Measurements from ENCODE around the gene GTPBP3. TPM values are rescaled to one million over a fixed set of nuclear protein-coding genes. Genes with fewer than 3 reads are reported as not detected.

GTPBP3 gene
- total RNA-seq, 1 donor from 2014 or later: 28.9 TPM

- no peak for TF ChIP-seq CTCF (IDR thresholded peaks at IDR 0.05)
- Mint-ChIP-seq H3K4me1 (ENCODE audit: unreplicated experiment) (peaks cover 42% of the 10 kb centered on the region), H3K36me3 (ENCODE audit: unreplicated experiment) (no peaks in the 10 kb centered on the region), H3K27ac (ENCODE audit: unreplicated experiment) (peak overlapping the region; percentile 91), H3K4me3 (ENCODE audit: unreplicated experiment) (no peak overlapping the region), H3K27me3 (ENCODE audit: unreplicated experiment) (no peaks in the 10 kb centered on the region), H3K9me3 (ENCODE audit: unreplicated experiment) (no peaks in the 10 kb centered on the region)
- DNase-seq (ENCODE audit: extremely low spot score, unreplicated experiment): no peak
Observed at GRCh38 chr19:17347877-17348276, 10.5 kb downstream of the GTPBP3 start.

- Mint-ChIP-seq H3K27ac (ENCODE audit: unreplicated experiment) (peak overlapping the region; percentile 91), H3K4me1 (ENCODE audit: unreplicated experiment) (peaks cover 50% of the 10 kb centered on the region)
Observed at GRCh38 chr19:17348700-17349099, 11.3 kb downstream of the GTPBP3 start.

GRCh38 chr19:17351815-17352435 is 14.6 kb downstream of the GTPBP3 start:
- no peaks in the 10 kb centered on the region for H3K9me3 Mint-ChIP-seq (ENCODE audit: unreplicated experiment)
- TF ChIP-seq CTCF (IDR thresholded peaks at IDR 0.05): no peak
- no peak overlapping the region for H3K27ac Mint-ChIP-seq (ENCODE audit: unreplicated experiment)
- DNase-seq (ENCODE audit: extremely low spot score, unreplicated experiment): no peak
- no peaks in the 10 kb centered on the region for H3K36me3 Mint-ChIP-seq (ENCODE audit: unreplicated experiment)
- H3K4me1 Mint-ChIP-seq (ENCODE audit: unreplicated experiment): peaks cover 40% of the 10 kb centered on the region
- H3K4me3 Mint-ChIP-seq (ENCODE audit: unreplicated experiment): no peak overlapping the region
- H3K27me3 Mint-ChIP-seq (ENCODE audit: unreplicated experiment): no peaks in the 10 kb centered on the region

More at GRCh38 chr19:17348700-17349099, 11.3 kb downstream of the GTPBP3 start:
- Mint-ChIP-seq H3K4me3 (ENCODE audit: unreplicated experiment) (peak overlapping the region; percentile 19), H3K36me3 (ENCODE audit: unreplicated experiment) (no peaks in the 10 kb centered on the region), H3K9me3 (ENCODE audit: unreplicated experiment) (no peaks in the 10 kb centered on the region), H3K27me3 (ENCODE audit: unreplicated experiment) (no peaks in the 10 kb centered on the region)
- peak; percentile 89 for DNase-seq (ENCODE audit: extremely low spot score, unreplicated experiment)
- no peak for TF ChIP-seq CTCF (IDR thresholded peaks at IDR 0.05)

GRCh38 chr19:17352608-17353280 is 15.4 kb downstream of the GTPBP3 start:
- Mint-ChIP-seq H3K27ac (ENCODE audit: unreplicated experiment) (no peak overlapping the region), H3K36me3 (ENCODE audit: unreplicated experiment) (no peaks in the 10 kb centered on the region), H3K4me1 (ENCODE audit: unreplicated experiment) (peaks cover 32% of the 10 kb centered on the region), H3K9me3 (ENCODE audit: unreplicated experiment) (no peaks in the 10 kb centered on the region), H3K27me3 (ENCODE audit: unreplicated experiment) (no peaks in the 10 kb centered on the region), H3K4me3 (ENCODE audit: unreplicated experiment) (no peak overlapping the region)
- no peak for TF ChIP-seq CTCF (IDR thresholded peaks at IDR 0.05)
- no peak for DNase-seq (ENCODE audit: extremely low spot score, unreplicated experiment)

GRCh38 chr19:17353386-17353785 is 16.0 kb downstream of the GTPBP3 start:
- DNase-seq (ENCODE audit: extremely low spot score, unreplicated experiment): no peak
- no peak overlapping the region for H3K4me3 Mint-ChIP-seq (ENCODE audit: unreplicated experiment)
- no peaks in the 10 kb centered on the region for H3K27me3 Mint-ChIP-seq (ENCODE audit: unreplicated experiment)
- H3K4me1 Mint-ChIP-seq (ENCODE audit: unreplicated experiment): peaks cover 28% of the 10 kb centered on the region
- H3K9me3 Mint-ChIP-seq (ENCODE audit: unreplicated experiment): no peaks in the 10 kb centered on the region
- H3K36me3 Mint-ChIP-seq (ENCODE audit: unreplicated experiment): no peaks in the 10 kb centered on the region
- H3K27ac Mint-ChIP-seq (ENCODE audit: unreplicated experiment): no peak overlapping the region
- no peak for TF ChIP-seq CTCF (IDR thresholded peaks at IDR 0.05)
